Tibial nerve (tissue), 4 donors: ENCODE measurements around the gene DPP8. TPM values are rescaled to one million over a fixed set of nuclear protein-coding genes. Genes with fewer than 3 reads are reported as not detected.

Source experiments
- DNase-seq, 2 donors: peaks; one replicate each; pipeline ENCODE4 v3.0.0-alpha.2; 2019; ENCODE audit warnings: low spot score in 2 of 2
- H3K27ac ChIP-seq, 4 donors: fragments of 200-600 bp; sonication (generic) in 3 of 4; one replicate each; pipeline ENCODE4 v1.5.1; 2017 to 2019; ENCODE audit warnings: mild to moderate bottlenecking in 1 of 4
- H3K27me3 ChIP-seq, 2 donors: fragments of 200-600 bp; sonication (generic) in 1 of 2; one replicate each; pipeline versions ENCODE4 v1.5.1 to v1.6.0; 2017 to 2019
- H3K36me3 ChIP-seq, 3 donors: fragments of 200-600 bp; sonication (generic); one replicate each; pipeline ENCODE4 v1.5.1; 2018 to 2019
- H3K4me1 ChIP-seq, 4 donors: fragments of 200-600 bp; sonication (generic) in 3 of 4; one replicate each; pipeline ENCODE4 v1.5.1; 2017 to 2019
- H3K4me3 ChIP-seq, 4 donors: fragments of 200-600 bp; sonication (generic) in 3 of 4; one replicate each; pipeline ENCODE4 v1.5.1; 2017 to 2019; ENCODE audit warnings: mild to moderate bottlenecking in 1 of 4, moderate library complexity in 1 of 4
- H3K9me3 ChIP-seq, 4 donors: fragments of 200-600 bp; sonication (generic) in 3 of 4; one replicate each; pipeline ENCODE4 v1.5.1; 2017 to 2019
- EP300 ChIP-seq, 2 donors: sonication (generic); formaldehyde crosslinking; IDR thresholded peaks; one replicate each; pipeline ENCODE4 v1.6.1; 2017; ENCODE audit warnings: antibody characterized with exemption in 2 of 2, mild to moderate bottlenecking in 1 of 2
- POLR2A ChIP-seq, 2 donors: fragments of 450-650 bp; IDR thresholded peaks; one replicate each; pipeline ENCODE4 v1.6.1; 2017; ENCODE audit warnings: antibody characterized with exemption in 2 of 2, mild to moderate bottlenecking in 2 of 2, moderate library complexity in 2 of 2
- WGBS, 2 donors: methylation state at CpG; one replicate each; pipeline ENCODE4 v1.1.5; 2018; 5-methylcytosine and 5-hydroxymethylcytosine counted together
- total RNA-seq, 4 donors: library from RNA; depleted of rRNA; stranded (reverse); fragments of >200 nt; gene quantifications; one replicate each; pipeline ENCODE4 v1.1.0, GENCODE V29; 2016
- TF ChIP-seq, protein P1 (sequence below), 5 experiments: fragments of 200-600 bp in 3 of 5; fragments of 450-650 bp in 2 of 5; sonication (generic) in 3 of 5; IDR thresholded peaks; one replicate each; pipeline ENCODE4 v1.5.1; 2016 to 2019; ENCODE audit warnings: antibody characterized with exemption in 5 of 5, mild to moderate bottlenecking in 3 of 5, moderate library complexity in 2 of 5

The DPP8 gene
- total RNA-seq, 4 donors from 2014 or later, result 31.2 to 49.4 (median 37.6) TPM

DNA sequence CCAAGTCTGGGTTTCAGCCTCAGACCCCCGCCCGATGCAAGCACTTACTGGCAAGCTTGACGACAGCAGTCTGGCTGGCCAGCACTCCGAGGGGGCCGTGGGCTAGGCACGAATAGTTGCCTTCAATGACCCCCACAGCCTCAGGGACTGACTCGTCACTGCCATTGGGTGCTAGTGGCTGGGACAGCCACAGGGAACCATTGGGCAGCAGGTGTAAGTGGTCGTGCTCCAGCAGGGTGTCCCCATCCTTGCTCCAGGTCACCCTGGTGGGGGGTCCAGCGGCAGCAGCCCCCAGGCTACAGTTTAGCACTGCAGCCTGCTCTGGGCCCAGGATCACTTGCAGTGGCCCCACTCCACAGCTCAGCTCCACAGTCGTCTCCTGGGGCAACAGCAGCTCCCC, 106.5 kb downstream of the DPP8 start:
- H3K27ac ChIP-seq, result no peak overlapping the region
- no peaks in the 10 kb centered on the region for H3K4me1 ChIP-seq
- H3K9me3 ChIP-seq, result no peaks in the 10 kb centered on the region
- 61 to 63% methylated on average over 7 to 9 of the region's 10 CpGs for WGBS, 2 donors
- DNase-seq, result no peak
- TF ChIP-seq POLR2A (IDR thresholded peaks at IDR 0.05) (no peak), EP300 (IDR thresholded peaks at IDR 0.05) (no peak)
- TF ChIP-seq, protein P1, sequence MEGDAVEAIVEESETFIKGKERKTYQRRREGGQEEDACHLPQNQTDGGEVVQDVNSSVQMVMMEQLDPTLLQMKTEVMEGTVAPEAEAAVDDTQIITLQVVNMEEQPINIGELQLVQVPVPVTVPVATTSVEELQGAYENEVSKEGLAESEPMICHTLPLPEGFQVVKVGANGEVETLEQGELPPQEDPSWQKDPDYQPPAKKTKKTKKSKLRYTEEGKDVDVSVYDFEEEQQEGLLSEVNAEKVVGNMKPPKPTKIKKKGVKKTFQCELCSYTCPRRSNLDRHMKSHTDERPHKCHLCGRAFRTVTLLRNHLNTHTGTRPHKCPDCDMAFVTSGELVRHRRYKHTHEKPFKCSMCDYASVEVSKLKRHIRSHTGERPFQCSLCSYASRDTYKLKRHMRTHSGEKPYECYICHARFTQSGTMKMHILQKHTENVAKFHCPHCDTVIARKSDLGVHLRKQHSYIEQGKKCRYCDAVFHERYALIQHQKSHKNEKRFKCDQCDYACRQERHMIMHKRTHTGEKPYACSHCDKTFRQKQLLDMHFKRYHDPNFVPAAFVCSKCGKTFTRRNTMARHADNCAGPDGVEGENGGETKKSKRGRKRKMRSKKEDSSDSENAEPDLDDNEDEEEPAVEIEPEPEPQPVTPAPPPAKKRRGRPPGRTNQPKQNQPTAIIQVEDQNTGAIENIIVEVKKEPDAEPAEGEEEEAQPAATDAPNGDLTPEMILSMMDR (IDR thresholded peaks at IDR 0.05), result no peak
- peaks cover 0 to 8% of the 10 kb centered on the region in 2 donors for H3K27me3 ChIP-seq
- H3K36me3 ChIP-seq, result no peaks in the 10 kb centered on the region
- H3K4me3 ChIP-seq, result no peak overlapping the region

GRCh38 chr15:65410036-65410435, 107.5 kb downstream of the DPP8 start:
- no peak for DNase-seq
- no peaks in the 10 kb centered on the region for H3K27me3 ChIP-seq
- 81 to 82% methylated on average over 11 of the region's 11 CpGs for WGBS, 2 donors

DNA sequence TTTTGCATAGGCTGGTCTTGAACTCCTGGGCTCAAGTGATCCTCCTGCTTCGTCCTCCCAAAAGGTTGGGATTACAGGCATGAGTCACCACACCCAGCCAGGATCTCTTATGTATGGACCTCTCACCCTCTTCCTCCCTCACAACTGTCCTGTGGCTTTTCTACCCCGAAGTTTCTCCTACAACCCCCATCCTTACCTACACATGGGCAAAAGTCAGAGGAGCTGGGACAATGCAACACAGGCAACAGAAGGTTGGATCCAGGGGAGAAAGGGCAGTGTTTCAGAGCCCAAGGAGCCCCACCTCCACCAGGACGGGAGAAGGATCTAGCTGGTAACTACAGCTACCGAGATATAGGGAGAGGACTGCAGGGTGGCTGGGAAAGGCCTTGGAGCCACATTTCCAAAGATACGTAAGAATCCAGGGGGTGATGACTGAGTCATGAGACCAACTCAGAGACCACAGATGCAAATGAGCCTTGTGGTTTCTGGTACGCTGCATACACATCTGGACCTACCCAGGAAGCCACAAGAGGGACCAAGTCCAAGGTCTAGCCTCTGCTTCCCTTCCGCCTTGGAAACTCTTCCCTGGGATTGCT, 108.4 kb downstream of the DPP8 start:
- Histone ChIP-seq H3K4me3 (no peak overlapping the region), H3K4me1 (no peaks in the 10 kb centered on the region), H3K27ac (no peak overlapping the region), H3K36me3 (no peaks in the 10 kb centered on the region), H3K9me3 (no peaks in the 10 kb centered on the region), H3K27me3 (peaks cover 0 to under 1% of the 10 kb centered on the region in 2 donors)
- WGBS, 2 donors, result 76 to 81% methylated on average over 7 of the region's 7 CpGs
- no peak for TF ChIP-seq POLR2A (IDR thresholded peaks at IDR 0.05)
- TF ChIP-seq, protein P1 (IDR thresholded peaks at IDR 0.05), result no peak
- no peak for DNase-seq

More at GRCh38 chr15:65410036-65410435, 107.5 kb downstream of the DPP8 start:
- no peak overlapping the region for H3K4me3 ChIP-seq
- H3K4me1 ChIP-seq, result no peaks in the 10 kb centered on the region
- no peak overlapping the region for H3K27ac ChIP-seq
- TF ChIP-seq EP300 (IDR thresholded peaks at IDR 0.05) (no peak), POLR2A (IDR thresholded peaks at IDR 0.05) (no peak)
- TF ChIP-seq, protein P1 (IDR thresholded peaks at IDR 0.05), result no peak
- H3K36me3 ChIP-seq, result no peaks in the 10 kb centered on the region
- H3K9me3 ChIP-seq, result no peaks in the 10 kb centered on the region

DNA sequence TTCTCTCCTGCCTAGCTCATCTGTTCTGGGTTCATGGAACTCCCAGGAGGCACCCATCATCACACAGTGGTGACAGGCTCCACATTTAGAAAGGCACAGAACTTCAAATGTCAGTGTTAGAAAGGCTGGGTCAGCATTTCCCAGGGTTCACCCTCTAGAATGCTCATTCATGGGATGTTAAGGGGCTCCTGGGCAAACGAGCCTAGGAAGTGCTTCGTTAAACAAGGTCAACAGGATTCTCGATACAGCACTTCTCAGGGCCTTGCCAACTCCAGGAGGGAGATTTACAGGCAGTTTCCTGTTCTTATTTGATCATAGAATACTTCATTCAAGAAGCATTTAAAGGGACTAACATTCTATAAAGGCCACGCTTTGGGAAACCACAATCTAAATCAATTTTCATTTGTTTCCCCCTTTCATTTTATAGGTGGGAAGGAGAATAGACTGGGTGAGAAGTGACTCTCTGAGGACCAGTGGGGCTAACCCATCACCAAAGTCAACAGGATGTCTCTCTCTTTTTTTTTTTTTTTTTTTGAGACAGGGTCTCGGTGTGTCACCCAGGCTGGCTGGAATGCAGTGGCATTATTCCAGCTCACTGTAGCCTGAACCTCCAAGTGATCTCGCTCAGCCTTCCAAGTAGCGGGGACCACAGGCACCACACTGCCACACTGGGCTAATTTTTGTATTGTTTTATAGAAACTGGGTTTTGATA, 109.0 kb downstream of the DPP8 start:
- peaks cover 0 to 5% of the 10 kb centered on the region in 2 donors for H3K27me3 ChIP-seq
- WGBS, 2 donors, result 49 to 52% methylated on average over 7 of the region's 7 CpGs
- TF ChIP-seq, protein P1 (IDR thresholded peaks at IDR 0.05), result no peak
- no peak for TF ChIP-seq EP300 (IDR thresholded peaks at IDR 0.05)
- no peak for TF ChIP-seq POLR2A (IDR thresholded peaks at IDR 0.05)
- no peak overlapping the region for H3K27ac ChIP-seq
- H3K9me3 ChIP-seq, result no peaks in the 10 kb centered on the region
- H3K36me3 ChIP-seq, result no peaks in the 10 kb centered on the region
- H3K4me3 ChIP-seq, result no peak overlapping the region
- no peak for DNase-seq
- no peaks in the 10 kb centered on the region for H3K4me1 ChIP-seq

DNA sequence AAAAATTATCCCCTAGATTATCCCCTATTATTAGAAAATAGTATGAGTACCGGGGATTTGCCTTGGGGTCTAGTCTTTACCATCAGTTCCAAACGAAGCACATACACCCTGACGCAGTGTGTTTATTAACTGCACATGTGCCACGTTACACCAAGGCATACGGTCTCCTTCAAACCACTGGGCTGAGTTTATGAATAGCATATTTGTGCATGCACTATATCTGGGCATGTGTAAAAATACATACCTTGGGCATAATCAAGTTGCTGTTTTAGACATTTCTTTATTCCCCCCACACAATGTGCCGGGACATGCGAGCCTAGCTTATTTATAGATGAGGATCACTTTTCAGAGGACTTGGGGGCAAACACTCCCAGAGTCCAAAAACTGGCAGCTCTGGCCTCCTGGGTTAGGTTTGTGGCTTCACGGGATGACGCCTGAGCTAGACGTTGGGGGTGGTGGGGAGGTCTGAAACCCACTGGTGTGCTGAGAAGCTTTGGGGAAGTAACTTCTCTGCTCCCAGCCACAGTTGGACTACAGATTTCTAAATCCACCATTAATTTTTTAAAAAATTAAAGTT, 111.0 kb downstream of the DPP8 start:
- no peak for TF ChIP-seq EP300 (IDR thresholded peaks at IDR 0.05)
- TF ChIP-seq, protein P1 (IDR thresholded peaks at IDR 0.05), result no peak
- no peaks in the 10 kb centered on the region for H3K9me3 ChIP-seq
- no peak overlapping the region for H3K4me3 ChIP-seq
- peaks cover 0 to 9% of the 10 kb centered on the region in 2 donors for H3K27me3 ChIP-seq
- WGBS, 2 donors, result 61% methylated on average over 10 of the region's 10 CpGs
- DNase-seq, result no peak
- no peaks in the 10 kb centered on the region for H3K4me1 ChIP-seq
- no peaks in the 10 kb centered on the region for H3K36me3 ChIP-seq
- no peak overlapping the region for H3K27ac ChIP-seq
